ENCODE results near the gene TPGS1.

TPGS1 gene

DNA sequence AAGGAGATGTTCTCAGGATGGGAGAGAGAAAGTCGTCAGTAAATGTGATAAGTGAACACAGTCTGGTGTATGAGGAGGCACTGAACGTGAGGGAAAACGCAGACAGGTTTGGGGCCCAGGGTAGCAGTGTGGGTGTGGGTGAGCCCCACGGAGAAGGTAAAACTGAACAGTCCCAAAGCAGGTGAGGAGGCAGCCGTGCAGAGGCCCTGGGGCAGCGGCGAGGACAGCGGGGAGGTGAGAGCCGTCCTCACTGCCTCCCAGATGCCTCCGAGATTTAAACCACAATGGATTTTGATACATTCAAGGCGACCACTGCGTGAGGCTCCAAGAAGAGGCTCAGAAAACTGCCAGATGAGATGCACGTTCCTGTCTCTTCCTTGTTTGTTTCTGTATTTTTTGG, 31.9 kb upstream of the TPGS1 start:
- peaks cover 3% of the 10 kb centered on the region for H3F3A ChIP-seq (ENCODE audit: control insufficient read depth, insufficient read depth)

DNA sequence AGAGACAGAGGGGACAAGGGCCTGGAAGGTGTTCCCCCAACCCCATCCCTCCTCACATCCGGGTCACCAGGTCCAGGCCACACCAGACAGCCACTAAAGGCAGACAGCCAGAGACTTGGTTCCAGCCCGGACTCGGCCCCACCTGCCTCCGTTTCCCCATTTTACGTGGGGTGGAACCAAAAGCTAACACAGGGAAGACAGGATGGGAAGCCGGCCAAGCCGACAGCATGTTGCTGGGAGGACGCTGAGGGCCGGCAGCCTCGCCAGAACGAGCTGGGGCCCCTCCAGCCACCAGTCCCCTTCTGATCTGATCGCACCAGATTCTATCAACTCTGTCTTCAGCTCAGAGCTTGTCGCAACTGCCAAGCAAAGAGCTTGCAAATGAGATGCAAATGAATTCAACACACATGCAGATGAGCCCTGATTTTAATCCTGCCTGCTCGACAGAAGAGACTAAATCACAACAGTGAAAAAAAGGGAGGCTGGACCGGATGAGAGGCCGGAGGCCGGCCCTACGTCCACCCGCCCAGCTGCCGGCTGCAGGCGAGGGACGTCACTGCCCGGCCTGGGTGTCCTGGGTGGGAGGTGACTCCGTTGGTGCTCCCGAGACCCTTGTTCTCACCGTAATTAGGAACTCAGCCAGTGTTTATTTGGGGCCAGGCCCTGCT, 28.9 kb upstream of the TPGS1 start:
- Histone ChIP-seq H3K27me3 (ENCODE audit: control insufficient read depth, low read length) (no peaks in the 10 kb centered on the region), H3K4me3 (ENCODE audit: low read length) (no peak overlapping the region), H3K9me2 (replicated peaks; ENCODE audit: control insufficient read depth, low read length) (no peaks in the 10 kb centered on the region), H3K27ac (ENCODE audit: low read depth, low read length) (no peak overlapping the region), H3K36me3 (ENCODE audit: control insufficient read depth, low read length) (no peaks in the 10 kb centered on the region), H3F3A (ENCODE audit: control insufficient read depth, insufficient read depth) (peaks cover 21% of the 10 kb centered on the region), H3K4me2 (ENCODE audit: low read length) (no peak overlapping the region), H3K4me1 (ENCODE audit: control insufficient read depth, low read length) (no peaks in the 10 kb centered on the region), H3K79me2 (ENCODE audit: control insufficient read depth, low read length) (no peaks in the 10 kb centered on the region), H4K20me1 (ENCODE audit: control insufficient read depth, insufficient read depth, low read depth, low read length) (no peaks in the 10 kb centered on the region), H3K9me3 (ENCODE audit: control insufficient read depth, insufficient read depth, low read length) (peaks cover 27% of the 10 kb centered on the region)
- TF ChIP-seq EZH2phosphoT487 (IDR thresholded peaks at IDR 0.05; ENCODE audit: borderline replicate concordance, low read length): no peak
- TF ChIP-seq, protein P1, sequence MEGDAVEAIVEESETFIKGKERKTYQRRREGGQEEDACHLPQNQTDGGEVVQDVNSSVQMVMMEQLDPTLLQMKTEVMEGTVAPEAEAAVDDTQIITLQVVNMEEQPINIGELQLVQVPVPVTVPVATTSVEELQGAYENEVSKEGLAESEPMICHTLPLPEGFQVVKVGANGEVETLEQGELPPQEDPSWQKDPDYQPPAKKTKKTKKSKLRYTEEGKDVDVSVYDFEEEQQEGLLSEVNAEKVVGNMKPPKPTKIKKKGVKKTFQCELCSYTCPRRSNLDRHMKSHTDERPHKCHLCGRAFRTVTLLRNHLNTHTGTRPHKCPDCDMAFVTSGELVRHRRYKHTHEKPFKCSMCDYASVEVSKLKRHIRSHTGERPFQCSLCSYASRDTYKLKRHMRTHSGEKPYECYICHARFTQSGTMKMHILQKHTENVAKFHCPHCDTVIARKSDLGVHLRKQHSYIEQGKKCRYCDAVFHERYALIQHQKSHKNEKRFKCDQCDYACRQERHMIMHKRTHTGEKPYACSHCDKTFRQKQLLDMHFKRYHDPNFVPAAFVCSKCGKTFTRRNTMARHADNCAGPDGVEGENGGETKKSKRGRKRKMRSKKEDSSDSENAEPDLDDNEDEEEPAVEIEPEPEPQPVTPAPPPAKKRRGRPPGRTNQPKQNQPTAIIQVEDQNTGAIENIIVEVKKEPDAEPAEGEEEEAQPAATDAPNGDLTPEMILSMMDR (IDR thresholded peaks at IDR 0.05; ENCODE audit: low read depth, low read length, poor library complexity, severe bottlenecking): no peak

More for the DNA sequence above, 31.9 kb upstream of the TPGS1 start:
- Histone ChIP-seq H3K27me3 (ENCODE audit: control insufficient read depth, low read length) (no peaks in the 10 kb centered on the region), H3K27ac (ENCODE audit: low read depth, low read length) (no peak overlapping the region), H3K79me2 (ENCODE audit: control insufficient read depth, low read length) (no peaks in the 10 kb centered on the region), H3K9me3 (ENCODE audit: control insufficient read depth, insufficient read depth, low read length) (peaks cover 6% of the 10 kb centered on the region), H3K4me3 (ENCODE audit: low read length) (no peak overlapping the region), H4K20me1 (ENCODE audit: control insufficient read depth, insufficient read depth, low read depth, low read length) (no peaks in the 10 kb centered on the region), H3K9me2 (replicated peaks; ENCODE audit: control insufficient read depth, low read length) (no peaks in the 10 kb centered on the region), H3K36me3 (ENCODE audit: control insufficient read depth, low read length) (no peaks in the 10 kb centered on the region), H3K4me1 (ENCODE audit: control insufficient read depth, low read length) (no peaks in the 10 kb centered on the region), H3K4me2 (ENCODE audit: low read length) (no peak overlapping the region)
- TF ChIP-seq EZH2phosphoT487 (IDR thresholded peaks at IDR 0.05; ENCODE audit: borderline replicate concordance, low read length): no peak
- TF ChIP-seq, protein P1 (IDR thresholded peaks at IDR 0.05; ENCODE audit: low read depth, low read length, poor library complexity, severe bottlenecking): no peak

DNA sequence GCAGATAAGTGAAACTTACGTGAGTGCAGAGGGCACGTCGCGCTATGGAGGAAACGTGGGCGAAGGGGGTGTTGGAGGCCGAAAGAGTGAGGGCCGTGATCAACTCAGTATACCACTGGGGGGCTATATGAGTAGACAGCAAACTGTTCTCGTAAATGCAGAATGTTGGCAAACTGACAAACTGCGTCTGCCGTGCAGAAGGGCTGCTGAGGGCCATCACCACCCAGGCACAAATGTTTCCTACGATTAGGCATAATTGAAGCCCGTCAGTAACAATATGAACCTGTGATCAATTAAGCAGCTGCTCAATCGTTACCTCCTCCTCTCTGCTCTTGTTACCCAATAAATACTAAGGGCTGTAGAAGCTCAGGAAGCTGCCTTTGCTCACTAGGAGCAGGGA, 28.3 kb upstream of the TPGS1 start:
- Histone ChIP-seq H3F3A (ENCODE audit: control insufficient read depth, insufficient read depth) (peaks cover 21% of the 10 kb centered on the region), H3K4me2 (ENCODE audit: low read length) (no peak overlapping the region), H3K4me3 (ENCODE audit: low read length) (no peak overlapping the region), H4K20me1 (ENCODE audit: control insufficient read depth, insufficient read depth, low read depth, low read length) (no peaks in the 10 kb centered on the region), H3K79me2 (ENCODE audit: control insufficient read depth, low read length) (no peaks in the 10 kb centered on the region), H3K27me3 (ENCODE audit: control insufficient read depth, low read length) (no peaks in the 10 kb centered on the region), H3K9me3 (ENCODE audit: control insufficient read depth, insufficient read depth, low read length) (peaks cover 30% of the 10 kb centered on the region), H3K36me3 (ENCODE audit: control insufficient read depth, low read length) (no peaks in the 10 kb centered on the region), H3K27ac (ENCODE audit: low read depth, low read length) (no peak overlapping the region), H3K4me1 (ENCODE audit: control insufficient read depth, low read length) (no peaks in the 10 kb centered on the region), H3K9me2 (replicated peaks; ENCODE audit: control insufficient read depth, low read length) (no peaks in the 10 kb centered on the region)
- no peak for TF ChIP-seq EZH2phosphoT487 (IDR thresholded peaks at IDR 0.05; ENCODE audit: borderline replicate concordance, low read length)
- TF ChIP-seq, protein P1 (IDR thresholded peaks at IDR 0.05; ENCODE audit: low read depth, low read length, poor library complexity, severe bottlenecking): no peak
